ENCODE data around the gene CPLX3.

DNA sequence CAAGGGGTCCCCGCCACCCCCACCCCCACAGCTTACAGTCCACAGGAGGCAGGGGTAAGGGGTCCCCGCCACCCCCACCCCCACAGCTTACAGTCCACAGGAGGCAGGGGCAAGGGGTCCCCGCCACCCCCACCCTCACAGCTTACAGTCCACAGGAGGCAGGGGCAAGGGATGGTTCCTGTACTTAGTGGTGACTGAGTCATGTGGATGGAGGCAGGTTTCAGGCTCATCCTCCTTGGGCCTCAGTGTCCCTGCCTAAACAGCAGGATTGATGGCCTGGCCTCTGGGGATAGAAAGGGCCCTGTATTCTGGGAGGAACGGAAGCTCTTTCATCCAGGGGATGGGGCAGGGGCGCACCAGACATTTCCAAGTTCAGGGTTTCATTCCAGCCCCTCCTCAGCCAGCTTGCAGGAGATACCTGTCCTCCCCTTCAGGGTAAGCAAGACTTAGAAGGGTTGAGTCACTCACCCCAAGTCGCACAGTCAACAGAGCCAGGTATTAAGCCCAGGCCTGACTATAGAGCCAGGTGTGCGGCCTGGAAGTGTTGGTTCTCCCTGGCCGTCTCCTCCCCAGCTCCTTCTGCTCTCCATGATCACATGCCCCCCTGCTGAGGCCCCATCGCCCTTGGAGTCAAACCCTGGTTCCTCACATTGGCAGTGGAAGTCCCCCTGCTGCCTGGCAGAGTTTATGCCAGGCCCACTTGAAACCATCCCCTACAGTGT lies 32.0 kb upstream of the CPLX3 start:
- TF ChIP-seq, protein P1, sequence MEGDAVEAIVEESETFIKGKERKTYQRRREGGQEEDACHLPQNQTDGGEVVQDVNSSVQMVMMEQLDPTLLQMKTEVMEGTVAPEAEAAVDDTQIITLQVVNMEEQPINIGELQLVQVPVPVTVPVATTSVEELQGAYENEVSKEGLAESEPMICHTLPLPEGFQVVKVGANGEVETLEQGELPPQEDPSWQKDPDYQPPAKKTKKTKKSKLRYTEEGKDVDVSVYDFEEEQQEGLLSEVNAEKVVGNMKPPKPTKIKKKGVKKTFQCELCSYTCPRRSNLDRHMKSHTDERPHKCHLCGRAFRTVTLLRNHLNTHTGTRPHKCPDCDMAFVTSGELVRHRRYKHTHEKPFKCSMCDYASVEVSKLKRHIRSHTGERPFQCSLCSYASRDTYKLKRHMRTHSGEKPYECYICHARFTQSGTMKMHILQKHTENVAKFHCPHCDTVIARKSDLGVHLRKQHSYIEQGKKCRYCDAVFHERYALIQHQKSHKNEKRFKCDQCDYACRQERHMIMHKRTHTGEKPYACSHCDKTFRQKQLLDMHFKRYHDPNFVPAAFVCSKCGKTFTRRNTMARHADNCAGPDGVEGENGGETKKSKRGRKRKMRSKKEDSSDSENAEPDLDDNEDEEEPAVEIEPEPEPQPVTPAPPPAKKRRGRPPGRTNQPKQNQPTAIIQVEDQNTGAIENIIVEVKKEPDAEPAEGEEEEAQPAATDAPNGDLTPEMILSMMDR (IDR thresholded peaks at IDR 0.05): no peak
- no peak for TF ChIP-seq EP300 (IDR thresholded peaks at IDR 0.05)

Measured in gastroesophageal sphincter (tissue), 3 donors.